Measurements from ENCODE around the gene CDA.
A peak's percentile ranks its signal among the peaks of the same experiment; 100 is the strongest.

GRCh38 chr1:20661207-20662109, 72.6 kb downstream of the CDA start, which contains the start of gene DDOST:
- TF ChIP-seq BMI1 (IDR thresholded peaks at IDR 0.05; ENCODE audit: borderline replicate concordance) (no peak), ZNF217 (IDR thresholded peaks at IDR 0.05) (no peak), IRF5 (IDR thresholded peaks at IDR 0.05; ENCODE audit: borderline replicate concordance) (no peak), USF2 (IDR thresholded peaks at IDR 0.05; ENCODE audit: borderline replicate concordance, low read depth, low read length) (no peak; the same call in 1 of the 2 replicates), EGR1 (IDR thresholded peaks at IDR 0.05; ENCODE audit: borderline replicate concordance in 1 of 2, low read depth in 2 of 2, low read length in 2 of 2) (no peak), EP300 (IDR thresholded peaks at IDR 0.05; ENCODE audit: borderline replicate concordance in 1 of 2, control insufficient read depth in 1 of 2, low read depth in 2 of 2, low read length in 2 of 2) (no peak), CBX5 (IDR thresholded peaks at IDR 0.05; ENCODE audit: low read depth) (no peak), TAF1 (IDR thresholded peaks at IDR 0.05; ENCODE audit: borderline replicate concordance, low read depth, low read length) (peak; percentile 59; the same call in 1 of the 2 replicates), ZZZ3 (IDR thresholded peaks at IDR 0.05; ENCODE audit: control insufficient read depth, insufficient read length, low read depth) (no peak), NRF1 (conservative IDR thresholded peaks at IDR 0.05; ENCODE audit: low read depth, low read length) (no peak), SRF (IDR thresholded peaks at IDR 0.05; ENCODE audit: low read depth in 2 of 2, low read length in 2 of 2) (peak; percentile 88 to 91), BACH1 (IDR thresholded peaks at IDR 0.05; ENCODE audit: borderline replicate concordance) (peak; percentile 63; the same call in 1 of the 2 replicates), POLR2AphosphoS2 (IDR thresholded peaks at IDR 0.05; ENCODE audit: low read depth, low read length) (peak; percentile 50; the same call in 1 of the 2 replicates), SMC3 (IDR thresholded peaks at IDR 0.05; ENCODE audit: borderline replicate concordance, low read length) (no peak)
